Transverse colon (tissue), 3 donors: ENCODE results near the gene SLC39A12.

Experiments
- POLR2A ChIP-seq: fragments of 450-650 bp; IDR thresholded peaks from one replicate; pipeline ENCODE4 v1.6.1; 2016; ENCODE audit warnings: antibody characterized with exemption, mild to moderate bottlenecking, moderate library complexity
- TF ChIP-seq, protein P1 (sequence below), 5 experiments: fragments of 200-600 bp in 3 of 5; fragments of 450-650 bp in 2 of 5; sonication (generic) in 3 of 5; IDR thresholded peaks; 1 replicate in 2 of 5; 2 replicates in 3 of 5; pipeline ENCODE4 v1.5.1; 2016 to 2017; ENCODE audit warnings: antibody characterized with exemption in 5 of 5, inconsistent platforms in 3 of 5, mild to moderate bottlenecking in 2 of 5, moderate library complexity in 1 of 5

DNA sequence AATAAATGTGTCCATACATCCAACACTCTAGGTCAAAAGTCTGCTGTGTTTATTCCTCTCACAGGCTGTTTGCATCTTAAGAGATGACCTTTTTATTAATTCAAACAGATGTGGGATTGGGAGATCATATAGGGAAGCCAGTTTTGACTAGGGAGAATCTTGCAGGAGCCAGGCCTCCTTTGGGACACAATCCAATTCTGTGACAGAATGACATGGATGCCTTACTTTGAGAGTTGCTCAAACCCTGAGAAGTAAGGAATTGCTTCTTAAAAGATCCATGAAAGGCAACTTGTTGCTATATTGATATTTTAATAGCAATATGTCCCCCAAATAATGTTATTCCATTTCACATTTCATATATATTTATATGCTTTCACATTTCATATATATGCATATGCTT is 135.0 kb downstream of the SLC39A12 start:
- TF ChIP-seq, protein P1, sequence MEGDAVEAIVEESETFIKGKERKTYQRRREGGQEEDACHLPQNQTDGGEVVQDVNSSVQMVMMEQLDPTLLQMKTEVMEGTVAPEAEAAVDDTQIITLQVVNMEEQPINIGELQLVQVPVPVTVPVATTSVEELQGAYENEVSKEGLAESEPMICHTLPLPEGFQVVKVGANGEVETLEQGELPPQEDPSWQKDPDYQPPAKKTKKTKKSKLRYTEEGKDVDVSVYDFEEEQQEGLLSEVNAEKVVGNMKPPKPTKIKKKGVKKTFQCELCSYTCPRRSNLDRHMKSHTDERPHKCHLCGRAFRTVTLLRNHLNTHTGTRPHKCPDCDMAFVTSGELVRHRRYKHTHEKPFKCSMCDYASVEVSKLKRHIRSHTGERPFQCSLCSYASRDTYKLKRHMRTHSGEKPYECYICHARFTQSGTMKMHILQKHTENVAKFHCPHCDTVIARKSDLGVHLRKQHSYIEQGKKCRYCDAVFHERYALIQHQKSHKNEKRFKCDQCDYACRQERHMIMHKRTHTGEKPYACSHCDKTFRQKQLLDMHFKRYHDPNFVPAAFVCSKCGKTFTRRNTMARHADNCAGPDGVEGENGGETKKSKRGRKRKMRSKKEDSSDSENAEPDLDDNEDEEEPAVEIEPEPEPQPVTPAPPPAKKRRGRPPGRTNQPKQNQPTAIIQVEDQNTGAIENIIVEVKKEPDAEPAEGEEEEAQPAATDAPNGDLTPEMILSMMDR (IDR thresholded peaks at IDR 0.05), result no peak
- no peak for TF ChIP-seq POLR2A
